Inflammatory macrophage (primary cell): ENCODE measurements around the gene ITGB3.
"Not testable (repeated sequence)": the region's sequence is repeated elsewhere in the genome, so short reads cannot be mapped to it uniquely, and the experiment has no call there.

Experiments
- DNase-seq, 2 donors: peaks; one replicate each; pipeline ENCODE4 v3.0.0-alpha.2; 2020 to 2022
- total RNA-seq, 18 experiments: gene quantifications; one replicate each; lab custom pipeline; 2026; ENCODE audit warnings: mixed read lengths in 6 of 18, inconsistent platforms in 2 of 18; lab: John Stamatoyannopoulos, UW

Gene ITGB3
- total RNA-seq: 2.2 to 11.9 (median 7.2) reads per million in 18 experiments

GRCh38 chr17:47253541-47254402 lies at the start of gene ITGB3:
Gene ITGB3 (plus strand): TSS chr17:47253827. CDS start chr17:47253862, 35 bp downstream.
- DNase-seq: peak; percentile 19 to 51

- no peak for DNase-seq
Measured at GRCh38 chr17:47203984-47204721, 49.5 kb upstream of the ITGB3 start.

- peak; percentile 61 to 77 for DNase-seq
Measured at GRCh38 chr17:47204722-47205418, 48.8 kb upstream of the ITGB3 start.

- no peak for DNase-seq
Measured at GRCh38 chr17:47205419-47205963, 48.1 kb upstream of the ITGB3 start.

GRCh38 chr17:47207143-47208067 lies 46.2 kb upstream of the ITGB3 start:
- DNase-seq: no peak

GRCh38 chr17:47208744-47209488 lies 44.7 kb upstream of the ITGB3 start, which contains the start of gene MYL4:
Gene MYL4 (plus strand): TSS chr17:47209348. CDS start chr17:47209423, 75 bp downstream.
- DNase-seq: no peak

- DNase-seq: no peak
Measured at GRCh38 chr17:47209499-47209898, 44.1 kb upstream of the ITGB3 start.

GRCh38 chr17:47210105-47210504 lies 43.5 kb upstream of the ITGB3 start:
- DNase-seq: no peak

- no peak for DNase-seq
Measured at GRCh38 chr17:47210779-47211178, 42.8 kb upstream of the ITGB3 start.

GRCh38 chr17:47212458-47212857 lies 41.2 kb upstream of the ITGB3 start:
- no peak for DNase-seq

- no peak for DNase-seq
Measured at GRCh38 chr17:47213540-47213939, 40.1 kb upstream of the ITGB3 start.

- no peak for DNase-seq
Measured at GRCh38 chr17:47214931-47215330, 38.7 kb upstream of the ITGB3 start.

GRCh38 chr17:47216821-47217220 lies 36.8 kb upstream of the ITGB3 start:
- DNase-seq: not testable (repeated sequence)

GRCh38 chr17:47217279-47217678 lies 36.3 kb upstream of the ITGB3 start:
- not testable (repeated sequence) for DNase-seq

GRCh38 chr17:47218896-47219430 lies 34.7 kb upstream of the ITGB3 start:
- DNase-seq: no peak

- DNase-seq: no peak
Measured at GRCh38 chr17:47219621-47220475, 33.8 kb upstream of the ITGB3 start.

GRCh38 chr17:47220531-47220999 lies 33.1 kb upstream of the ITGB3 start:
- no peak for DNase-seq

- DNase-seq: no peak
Measured at GRCh38 chr17:47221154-47221553, 32.5 kb upstream of the ITGB3 start.

GRCh38 chr17:47222047-47222446 lies 31.6 kb upstream of the ITGB3 start:
- DNase-seq: no peak
